GM19468 (cell line): ENCODE results near the gene ALPL.

ENCODE experiments used
- ATAC-seq: cut with Tn5 transposase; IDR thresholded peaks from one replicate; pipeline ENCODE4 v1.9.1; 2021; ENCODE audit warnings: mild to moderate bottlenecking, moderate library complexity, moderate number of reproducible peaks; ENCODE audit not compliant: unreplicated experiment; ENCODE audit errors: extremely low read depth

The ALPL gene

DNA sequence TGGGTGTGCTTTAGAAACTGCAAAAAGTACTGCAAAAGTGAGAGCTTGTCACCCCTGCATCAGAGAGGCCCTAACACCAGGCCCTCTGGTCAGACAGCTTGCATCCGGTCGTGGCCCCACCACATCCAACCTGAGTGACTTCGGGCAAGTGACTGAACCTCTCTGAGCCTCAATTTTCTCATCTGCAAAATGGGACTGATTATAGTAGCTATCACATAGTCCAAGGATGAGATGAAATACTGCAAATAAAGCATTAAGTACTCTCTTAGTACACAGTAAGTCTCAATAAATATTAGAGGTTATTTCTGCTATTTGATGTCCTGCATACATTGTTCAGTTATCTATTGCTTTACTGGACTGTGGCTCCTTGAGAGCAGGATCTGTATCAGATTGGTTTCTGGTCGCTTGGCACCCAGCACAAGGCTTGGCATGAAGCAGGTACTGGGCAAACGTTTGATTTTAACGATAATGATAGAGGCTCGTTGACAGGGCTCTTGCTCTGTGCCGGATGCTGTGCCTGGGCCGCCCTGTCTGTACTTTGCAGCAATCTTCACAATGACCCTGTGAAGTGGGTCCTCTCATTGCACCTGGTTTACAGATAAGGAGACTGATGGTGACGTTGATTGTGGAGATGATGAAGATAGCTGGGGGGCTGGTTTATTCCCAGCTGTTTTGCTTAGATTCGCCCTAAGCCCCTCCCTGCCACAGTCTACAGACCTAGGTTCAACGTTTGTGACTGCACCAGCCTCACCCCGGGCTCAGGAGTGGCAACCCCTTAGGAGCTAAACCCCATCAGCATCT lies 116.4 kb downstream of the ALPL start:
- ATAC-seq, result no peak

DNA sequence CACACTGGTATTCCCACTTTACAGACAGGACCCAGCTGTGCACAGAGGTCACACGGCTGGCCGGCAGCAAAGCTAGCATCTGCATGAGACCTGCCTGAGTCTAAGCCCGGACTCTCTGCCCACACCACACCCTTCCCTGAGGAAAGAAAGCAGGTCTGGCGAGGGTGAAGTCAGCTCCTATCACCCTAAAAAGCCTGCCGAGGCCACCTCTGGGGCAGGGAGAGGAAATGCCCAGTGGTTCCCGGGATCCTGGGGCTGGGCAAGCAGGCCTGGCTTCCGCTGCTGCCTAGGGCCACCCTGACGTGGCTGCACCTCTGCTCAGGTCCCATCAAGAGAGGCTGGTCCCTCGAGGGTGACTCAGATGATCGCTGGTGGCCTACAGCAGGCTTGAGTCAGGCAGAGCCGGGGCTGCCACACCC lies 117.7 kb downstream of the ALPL start:
- ATAC-seq, result no peak
